ENCODE results near the gene SUSD1.
"Not testable (repeated sequence)": the region's sequence is repeated elsewhere in the genome, so short reads cannot be mapped to it uniquely, and the experiment has no call there.

Gene SUSD1

DNA sequence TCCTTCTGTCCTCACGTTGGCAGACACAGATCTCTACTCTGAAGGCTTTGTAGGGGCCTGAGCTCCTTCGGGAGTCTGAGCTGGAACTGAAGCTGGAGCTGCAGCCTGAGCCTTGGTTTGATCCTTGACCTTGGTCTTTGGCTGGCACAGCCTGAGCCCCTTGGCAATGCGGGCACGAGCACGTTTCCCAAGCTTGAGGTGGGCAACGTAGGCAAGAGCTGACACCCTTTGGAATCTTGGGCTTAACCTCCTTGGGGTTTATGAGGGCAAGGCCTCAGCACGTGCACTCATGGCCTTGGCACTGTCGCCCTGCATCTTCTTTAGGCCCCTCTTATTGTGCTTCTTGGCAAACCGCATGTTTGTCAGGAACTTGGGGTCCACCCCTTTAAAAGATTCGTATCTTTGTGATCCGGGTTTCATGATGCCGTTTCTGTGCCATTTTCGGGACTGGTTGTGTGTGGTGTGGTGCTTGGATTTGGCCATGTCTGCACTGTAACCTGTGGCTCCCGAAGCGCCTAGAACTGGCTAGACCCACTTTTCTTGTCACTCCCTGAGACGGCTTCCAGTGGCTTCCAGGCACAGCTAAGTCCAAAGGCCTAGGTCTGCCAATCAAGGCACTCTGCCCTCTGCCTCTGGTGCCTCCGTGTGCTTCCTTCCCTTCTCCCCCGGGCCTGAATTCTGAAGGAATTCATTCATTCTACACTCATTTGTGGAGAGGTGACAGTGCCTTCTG, 1.4 kb downstream of the SUSD1 start:
- no peak for DNase-seq

DNA sequence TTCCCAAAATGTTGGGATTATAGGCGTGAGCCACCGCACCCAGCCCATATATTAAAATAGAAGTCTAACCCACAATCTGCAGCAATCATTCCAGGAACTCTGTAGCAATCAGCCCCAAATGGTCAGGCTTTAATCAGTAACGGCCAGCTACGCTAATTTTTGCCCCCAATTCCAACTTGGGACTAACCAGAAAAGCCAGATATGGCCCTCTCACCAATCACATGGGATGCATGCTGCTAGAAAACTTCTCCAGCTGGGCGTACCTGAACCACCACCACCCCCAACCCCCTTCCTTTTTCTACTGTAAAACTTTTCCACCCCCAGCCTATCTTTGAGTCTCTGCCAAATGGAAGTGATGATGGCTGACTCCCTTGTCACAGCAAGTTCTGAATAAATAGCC, 4.1 kb downstream of the SUSD1 start:
- DNase-seq, result no peak

DNA sequence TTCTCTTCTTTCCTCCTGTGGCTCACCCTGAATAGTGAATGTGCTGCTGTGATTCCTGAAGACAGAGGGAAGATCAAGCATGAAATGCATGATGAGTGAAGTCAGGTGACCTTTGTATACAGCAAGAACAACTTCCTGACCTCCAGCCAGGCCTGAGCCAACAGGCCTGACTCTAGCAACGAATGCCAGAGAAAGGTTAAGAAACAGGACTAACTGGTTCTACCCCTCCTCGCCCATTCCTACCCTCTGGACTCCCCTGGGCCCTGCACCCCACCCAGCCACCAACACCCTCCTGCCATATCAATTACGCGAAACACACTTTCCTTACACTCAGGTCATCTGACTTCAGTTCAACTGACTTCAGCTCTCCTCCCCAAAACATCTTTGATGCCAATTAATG, 4.9 kb downstream of the SUSD1 start:
- no peak for DNase-seq

DNA sequence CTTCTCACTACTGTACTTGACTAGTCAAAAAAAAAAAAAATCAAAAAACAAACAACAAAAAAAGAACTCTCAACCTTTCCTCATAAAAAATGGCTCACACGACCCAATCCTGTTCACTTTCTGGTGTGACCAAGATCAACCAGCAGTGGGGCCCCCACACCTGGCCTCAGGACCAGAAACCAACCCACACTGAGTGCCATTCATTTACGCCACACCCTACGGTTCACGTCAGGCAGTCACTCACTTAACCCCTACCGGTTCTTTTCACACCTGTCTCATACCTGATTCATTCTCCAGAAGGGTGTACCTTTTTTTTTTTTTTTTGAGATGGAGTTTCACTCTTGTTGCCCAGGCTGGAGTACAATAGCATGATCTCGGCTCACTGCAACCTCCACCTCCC, 5.7 kb downstream of the SUSD1 start:
- no peak for DNase-seq

DNA sequence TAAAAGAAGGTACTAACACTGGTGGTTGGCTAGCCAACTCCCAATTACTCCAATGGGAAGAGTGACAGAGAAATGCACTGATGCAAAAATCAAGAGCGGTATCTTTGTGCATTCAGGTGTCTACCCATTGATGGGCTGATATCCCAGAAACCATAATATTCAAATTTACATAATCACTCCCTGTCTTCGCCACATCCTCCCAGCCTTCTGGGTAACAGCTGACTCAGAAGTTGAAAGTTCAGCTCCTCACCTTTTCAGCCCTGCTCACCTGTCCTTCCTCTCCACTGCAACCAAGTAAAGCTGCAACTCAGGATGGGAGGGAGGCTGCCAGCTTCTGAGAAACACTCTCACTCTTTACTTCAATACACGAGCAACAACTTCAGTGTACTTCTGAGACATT, 6.9 kb downstream of the SUSD1 start:
- DNase-seq, result no peak

DNA sequence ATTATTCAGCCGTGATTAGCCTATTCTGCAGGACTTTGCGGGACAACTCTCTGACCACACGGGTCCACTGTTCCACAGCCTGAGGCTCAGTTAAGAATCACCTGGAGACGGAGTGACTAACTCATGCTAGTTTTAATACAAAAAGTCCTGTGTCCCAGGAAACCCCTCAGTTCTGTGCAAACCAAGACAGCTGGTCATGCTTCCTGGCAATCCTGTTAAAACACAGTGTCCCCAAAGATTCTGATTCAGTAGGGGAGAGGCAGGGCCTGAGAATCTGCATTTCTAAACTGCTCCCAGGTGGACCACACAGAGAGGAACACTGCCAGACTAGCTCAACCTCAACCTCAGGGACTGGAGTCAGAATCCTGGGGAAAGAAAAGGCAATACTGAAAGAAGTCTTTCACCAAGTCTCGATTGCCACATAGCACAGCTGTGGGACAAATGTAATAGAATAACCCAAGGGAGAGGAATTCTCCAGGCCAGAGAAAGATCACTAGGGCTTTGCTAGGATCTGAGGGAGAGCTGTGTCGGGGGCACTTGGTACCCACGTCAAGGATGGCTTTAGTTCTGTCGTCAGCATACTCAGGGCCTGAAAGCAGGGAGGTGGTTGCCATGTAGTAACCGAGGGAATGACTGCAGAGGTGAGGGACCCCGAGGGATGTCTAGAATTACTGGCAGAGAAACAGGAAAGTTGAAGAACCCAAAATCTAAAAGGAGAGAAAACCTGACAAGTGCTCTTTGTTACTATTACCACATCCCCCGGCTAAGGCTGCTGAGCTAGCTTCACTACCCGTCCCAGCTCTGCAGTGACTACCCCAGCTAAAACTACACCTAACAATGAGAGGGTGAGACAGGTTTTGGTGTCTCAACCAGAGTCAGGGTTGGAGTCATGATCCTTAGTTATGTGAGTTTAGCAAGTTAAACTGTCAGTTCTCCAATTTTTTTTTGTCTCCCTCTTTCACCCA, 8.6 kb downstream of the SUSD1 start:
- no peak for DNase-seq

DNA sequence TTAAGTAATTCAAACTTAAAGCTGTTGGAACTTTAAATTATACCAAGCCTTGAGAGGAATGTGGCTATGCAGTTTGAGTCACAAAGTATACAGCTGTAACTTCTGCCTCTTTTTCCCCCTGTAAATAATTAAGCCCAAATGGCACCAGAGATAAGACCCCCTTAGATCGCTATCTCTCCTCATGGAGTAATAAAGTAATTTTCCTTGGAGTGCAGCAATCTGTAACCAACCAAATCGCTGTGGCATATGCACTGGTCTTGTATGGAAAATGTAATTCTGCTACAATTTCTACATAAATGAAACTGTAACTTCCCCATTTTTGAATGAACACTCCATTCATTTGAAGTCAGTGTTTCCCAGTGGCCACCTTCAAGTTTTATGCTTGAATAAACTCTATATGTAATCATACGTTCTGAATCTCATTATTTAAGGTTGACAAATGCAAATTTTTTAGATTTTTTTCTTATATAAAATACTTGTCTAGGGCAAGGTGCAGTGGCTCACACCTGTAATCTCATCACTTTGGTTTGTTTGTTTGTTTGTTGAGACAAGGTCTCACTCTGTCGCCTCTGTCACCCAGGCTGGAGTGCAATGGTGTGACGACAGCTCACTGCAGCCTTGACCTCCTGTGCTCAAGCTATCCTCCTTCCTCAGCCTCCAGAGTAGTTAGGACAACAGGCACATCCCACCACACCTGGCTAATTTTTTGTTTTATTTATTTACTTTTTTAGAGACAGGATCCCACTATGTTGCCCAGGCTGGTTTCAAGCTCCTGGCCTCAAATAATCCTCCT, 12.3 kb downstream of the SUSD1 start:
- DNase-seq, result no peak

DNA sequence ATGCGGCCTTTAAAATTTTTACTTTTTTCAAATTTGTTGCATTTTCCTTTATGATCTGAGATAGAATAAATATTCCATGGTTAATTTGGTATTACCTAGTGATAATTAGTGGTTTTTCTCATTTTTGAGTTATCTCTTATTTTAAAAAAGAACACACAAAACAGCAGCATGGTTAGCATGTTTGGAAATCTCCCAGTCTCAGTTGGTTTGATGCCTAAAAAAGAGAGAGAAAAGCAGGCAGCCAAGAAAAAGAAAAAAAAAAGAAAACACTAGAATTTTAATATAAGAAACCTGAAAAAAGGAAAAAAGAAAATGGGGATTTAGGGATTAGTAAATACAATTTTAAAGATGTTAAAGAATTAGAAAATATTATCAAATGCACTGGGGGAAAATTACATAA, 15.3 kb downstream of the SUSD1 start:
- no peak for DNase-seq

DNA sequence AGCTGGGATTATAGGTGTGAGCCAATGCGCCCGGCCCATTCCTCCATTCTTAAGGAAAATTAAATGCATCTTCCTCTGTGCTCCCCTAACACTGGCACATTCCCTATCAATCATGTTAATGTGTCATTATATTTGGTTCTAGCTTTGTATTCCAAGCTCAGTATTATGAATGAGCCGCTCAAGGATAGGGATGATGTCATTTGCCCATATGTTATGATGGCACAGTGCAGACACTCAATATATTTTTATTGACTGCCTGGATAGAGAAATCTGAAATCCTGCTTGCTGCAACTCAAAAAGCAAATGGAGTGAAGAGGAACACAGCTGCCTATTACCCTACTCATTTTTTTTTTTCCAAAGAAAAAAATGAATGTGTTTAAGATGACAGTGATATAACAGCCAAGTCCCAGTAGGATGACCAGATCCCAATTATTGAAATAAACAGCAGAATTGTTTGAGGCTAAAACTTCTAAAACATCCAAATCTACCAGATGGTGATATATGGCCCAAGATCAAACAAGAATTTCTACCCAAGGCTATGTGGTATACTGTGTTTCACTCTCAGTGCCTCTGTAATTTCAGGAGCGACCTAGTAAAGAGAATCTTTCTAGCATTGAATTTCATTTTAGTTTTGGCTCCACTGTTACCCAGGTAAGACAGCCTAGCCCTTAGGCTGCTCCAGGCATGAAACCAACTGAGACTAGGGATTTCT, 16.3 kb downstream of the SUSD1 start:
- DNase-seq, result no peak

DNA sequence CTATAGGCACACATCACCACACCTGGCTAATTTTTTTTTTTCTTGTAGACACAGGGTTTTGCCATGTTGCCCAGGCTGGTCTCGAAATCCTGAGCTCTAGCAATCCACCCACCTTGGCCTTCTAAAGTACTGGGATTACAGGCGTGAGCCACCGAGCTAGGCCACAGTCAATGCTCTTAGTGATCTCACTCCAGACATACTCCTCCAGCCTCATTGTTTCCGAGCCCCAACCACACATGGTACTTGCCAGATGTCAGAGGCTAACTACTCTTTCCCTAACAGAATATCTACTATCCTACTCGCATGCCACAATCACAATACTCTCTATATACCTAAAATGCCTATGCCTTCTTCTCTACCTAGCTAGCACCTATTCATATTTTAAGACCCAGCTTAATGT, 17.1 kb downstream of the SUSD1 start:
- DNase-seq, result no peak

DNA sequence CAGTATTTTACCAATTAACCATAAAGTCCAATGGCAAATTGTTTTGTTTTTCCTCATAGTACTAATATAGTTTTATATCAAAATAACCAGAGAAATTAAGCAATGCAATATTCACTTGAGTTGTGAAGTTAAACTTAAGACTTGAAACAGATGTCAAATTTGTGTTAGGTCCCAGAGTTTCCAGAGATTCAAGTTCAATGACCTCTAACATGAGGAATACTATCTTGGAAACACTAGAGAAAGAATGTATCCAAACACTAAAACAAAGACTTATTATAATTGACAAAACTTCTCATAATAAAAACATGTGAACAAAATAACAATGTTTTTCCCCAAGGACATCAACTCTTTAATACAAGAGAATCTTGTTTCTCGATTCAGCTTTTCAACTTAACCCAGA, 18.0 kb downstream of the SUSD1 start:
- no peak for DNase-seq

DNA sequence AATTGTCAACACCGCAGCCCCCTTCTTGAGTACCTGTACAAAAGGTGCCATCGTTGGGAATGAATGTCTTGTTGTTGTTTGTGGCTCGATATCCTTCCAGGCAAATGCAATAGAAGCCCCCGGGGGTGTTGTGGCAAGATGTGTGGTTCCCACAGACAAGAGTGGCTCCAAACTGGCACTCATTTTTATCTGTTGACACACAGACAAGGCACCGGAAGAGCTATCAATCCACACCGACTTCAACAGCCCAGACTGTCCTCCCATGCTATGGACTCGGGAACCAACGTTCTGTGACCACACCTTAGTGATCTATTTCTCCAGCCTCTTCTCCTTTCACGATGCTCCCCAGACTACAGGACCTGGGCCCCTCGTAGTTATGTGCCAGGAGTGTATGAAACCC, 25.9 kb downstream of the SUSD1 start:
- DNase-seq, result no peak

DNA sequence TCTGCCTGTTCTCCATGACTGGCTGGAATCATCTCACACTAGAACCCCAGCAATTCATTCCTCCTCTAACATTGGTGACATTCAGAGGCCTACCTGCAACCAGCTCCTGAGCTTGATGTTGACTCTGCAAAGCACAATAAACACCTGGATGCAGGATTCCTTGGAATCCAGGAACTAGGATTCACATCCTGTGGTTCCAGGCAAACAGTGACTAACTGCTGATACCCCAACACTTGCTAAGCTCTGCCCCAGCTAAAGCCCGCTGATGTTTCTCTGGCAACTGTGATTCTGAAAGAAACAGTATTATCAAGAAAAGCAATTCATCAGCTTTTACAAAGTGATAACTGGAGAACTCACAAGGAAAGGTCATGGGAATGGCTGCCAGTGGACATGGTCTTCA, 29.2 kb downstream of the SUSD1 start:
- DNase-seq, result no peak

DNA sequence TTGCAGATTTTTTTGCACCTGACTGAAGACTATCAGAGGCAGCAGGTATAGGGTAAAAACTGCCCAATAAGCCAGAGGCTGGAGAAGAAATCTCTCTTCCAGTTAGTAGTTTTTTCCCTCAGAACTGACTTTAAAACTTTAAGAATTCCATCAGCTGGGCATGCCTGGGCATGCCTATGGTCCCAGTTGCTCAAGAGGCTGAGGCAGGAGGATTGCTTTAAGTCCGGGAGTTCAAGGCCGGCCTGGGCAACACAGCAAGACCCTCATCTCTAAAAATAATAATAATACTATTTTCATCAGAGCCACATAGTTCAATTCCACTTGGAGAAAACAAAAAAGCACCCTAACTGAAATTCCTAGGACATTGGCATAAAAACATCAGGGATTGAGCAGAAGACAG, 30.3 kb downstream of the SUSD1 start:
- DNase-seq, result no peak

DNA sequence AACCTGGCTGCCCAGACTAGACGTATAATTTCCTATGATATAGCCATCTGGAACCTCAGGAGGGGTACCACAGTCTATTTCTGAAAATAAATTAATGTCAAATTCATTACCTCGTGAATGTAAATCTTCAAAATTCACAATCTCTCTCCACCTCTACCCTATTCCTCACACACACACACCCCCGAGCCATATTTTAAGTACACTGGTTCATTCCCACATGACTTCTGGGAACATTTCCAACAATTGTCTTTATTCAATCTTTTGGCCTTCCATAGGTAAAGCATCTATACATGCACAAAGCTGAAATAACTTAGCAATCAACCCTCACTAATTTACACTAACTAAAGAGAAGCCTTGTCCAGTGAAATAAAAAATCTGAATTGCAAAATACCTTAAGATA, 32.7 kb downstream of the SUSD1 start:
- DNase-seq, result no peak

DNA sequence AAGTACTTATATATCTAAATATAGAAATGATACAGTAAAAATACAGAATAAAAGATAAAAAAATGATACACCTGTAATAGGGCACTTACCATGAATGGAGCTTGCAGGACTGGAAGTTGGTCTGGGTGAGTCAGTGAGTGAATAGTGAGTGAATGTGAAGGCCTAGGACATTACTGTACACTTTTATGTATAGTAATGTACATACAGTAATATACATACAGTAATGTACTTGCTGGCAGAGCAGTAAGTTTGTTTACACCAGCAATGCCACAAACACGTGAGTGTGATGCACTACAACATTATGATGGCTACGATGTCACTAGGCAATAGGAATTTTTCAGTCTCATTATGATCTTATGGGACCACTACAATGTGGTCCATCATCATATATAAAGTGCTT, 34.2 kb downstream of the SUSD1 start:
- DNase-seq, result no peak

DNA sequence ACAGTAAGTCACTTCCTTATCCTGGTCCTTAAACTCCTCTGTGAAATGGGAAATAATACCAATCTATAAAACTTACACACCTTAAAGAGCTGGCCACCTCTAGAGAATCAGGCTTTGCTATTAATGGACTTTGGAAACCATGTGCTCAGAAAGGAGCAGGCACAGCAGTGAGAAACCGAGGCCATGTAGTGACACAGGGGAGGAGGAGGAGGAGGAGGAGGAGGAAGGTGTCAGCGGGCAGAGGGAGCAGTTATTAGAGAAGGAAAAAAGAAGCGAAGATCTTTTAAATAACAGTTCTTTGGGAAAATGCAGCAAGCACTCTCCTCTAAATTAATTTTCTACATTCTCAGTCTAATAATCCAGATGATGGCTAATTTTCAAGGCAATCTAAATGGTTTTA, 38.0 kb downstream of the SUSD1 start:
- DNase-seq, result no peak

DNA sequence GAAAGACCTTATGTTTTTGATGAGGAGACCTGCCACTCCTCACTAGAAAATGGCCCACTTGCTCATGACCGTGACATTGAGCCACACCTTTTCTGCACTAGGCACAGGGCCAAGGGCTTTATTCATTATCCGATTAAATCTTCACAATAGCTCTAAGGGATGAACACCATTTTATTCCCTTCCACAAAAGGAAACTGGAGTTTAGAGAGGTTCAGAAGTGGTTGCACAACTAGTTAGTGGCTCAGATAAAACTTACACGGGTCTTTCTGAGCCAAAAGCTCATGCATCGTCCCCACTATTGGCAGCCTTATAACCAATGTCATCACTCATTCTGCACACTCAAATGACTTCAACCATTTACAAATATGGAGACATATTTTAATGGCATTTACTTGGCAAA, 39.4 kb downstream of the SUSD1 start:
- DNase-seq, result no peak

DNA sequence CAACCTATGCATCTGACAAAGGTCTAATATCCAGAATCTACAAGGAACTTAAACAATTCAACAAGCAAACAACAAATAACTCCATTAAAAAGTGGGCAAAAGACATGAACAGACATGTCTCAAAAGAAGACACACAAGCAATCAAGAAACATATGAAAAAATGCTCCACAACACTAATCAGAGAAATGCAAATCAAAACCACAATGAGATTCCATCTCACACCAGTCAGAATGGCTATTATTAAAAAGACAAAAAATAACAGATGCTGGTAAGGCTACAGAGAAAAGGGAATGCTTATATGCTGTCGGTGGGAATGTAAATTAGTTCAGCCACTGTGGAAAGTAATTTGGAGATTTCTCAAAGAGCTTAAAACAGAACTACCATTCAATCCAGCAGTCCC, 41.3 kb downstream of the SUSD1 start:
- not testable (repeated sequence) for DNase-seq

DNA sequence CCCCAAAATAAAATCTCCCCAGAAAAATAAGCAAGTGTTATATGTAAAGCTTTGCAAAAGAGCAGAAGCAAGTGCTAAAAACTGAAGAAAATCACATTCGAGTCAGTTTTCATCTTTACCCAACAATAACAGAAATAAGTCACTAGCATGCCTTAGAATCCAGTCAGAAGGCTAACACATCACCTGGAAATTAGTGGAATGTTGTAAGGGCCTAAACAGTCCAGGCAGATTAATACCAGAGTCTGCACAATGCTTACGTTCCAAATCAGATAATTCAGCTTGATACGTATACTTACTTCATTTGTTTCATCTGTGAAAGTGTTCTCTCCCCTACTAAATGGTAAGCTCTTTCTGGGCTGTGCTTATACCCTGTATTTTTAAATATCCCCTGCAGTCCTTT, 42.7 kb downstream of the SUSD1 start:
- no peak for DNase-seq

DNA sequence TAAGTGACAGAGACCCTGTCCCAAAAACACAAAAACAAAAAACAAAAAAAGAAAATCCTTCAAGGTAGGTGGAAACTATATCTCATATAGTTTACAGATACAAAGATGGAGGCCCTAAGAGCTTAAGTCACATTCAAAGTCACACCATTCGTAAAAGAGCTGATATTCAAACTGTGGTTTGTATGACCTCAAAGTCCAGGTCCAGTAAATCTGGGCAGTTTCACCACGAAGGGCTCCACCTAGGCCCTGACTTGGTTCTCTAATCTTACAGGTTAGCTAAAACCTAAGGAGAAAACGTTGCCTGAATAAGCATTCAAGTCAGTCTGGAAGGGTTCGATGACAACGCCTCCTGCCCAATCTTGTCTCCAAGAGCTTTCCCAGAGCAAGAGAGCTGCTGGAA, 44.1 kb downstream of the SUSD1 start:
- no peak for DNase-seq

DNA sequence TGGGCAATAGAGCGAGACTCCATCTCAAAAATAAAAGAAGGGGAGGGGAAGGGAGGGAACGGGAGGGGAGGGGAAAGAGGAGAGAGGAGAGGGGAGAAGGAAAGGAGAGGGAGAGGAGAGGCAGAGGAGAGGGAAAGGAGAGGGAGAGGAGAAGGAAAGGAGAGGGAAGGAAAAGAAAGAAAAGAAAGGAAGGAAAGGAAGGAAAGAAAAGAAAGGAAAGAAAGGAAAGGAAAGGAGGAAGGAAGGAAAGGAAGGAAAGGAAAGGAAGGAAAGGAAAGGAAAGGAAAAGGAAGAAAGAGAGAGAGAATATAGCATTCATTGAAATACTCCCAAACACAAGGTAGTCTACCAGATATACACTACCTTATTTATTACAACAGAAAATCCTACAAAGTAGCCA, 44.8 kb downstream of the SUSD1 start:
- no peak for DNase-seq

DNA sequence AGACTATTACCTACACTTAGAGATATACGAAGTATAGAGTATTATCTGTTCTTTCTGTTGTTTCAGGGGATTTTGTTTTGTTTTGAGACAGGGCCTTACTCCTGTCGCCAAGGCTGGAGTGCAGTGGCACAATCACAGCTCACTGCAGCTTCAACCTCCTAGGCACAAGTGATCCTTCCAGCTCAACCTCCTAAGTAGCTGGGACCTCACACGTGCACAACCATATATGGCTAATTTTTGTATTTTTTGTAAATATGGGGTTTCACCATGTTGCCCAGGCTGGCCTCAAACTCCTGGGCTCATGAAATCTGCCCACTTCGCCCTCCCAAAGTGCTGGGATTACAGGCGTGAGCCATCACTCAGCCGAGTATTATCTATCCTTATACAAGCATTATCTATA, 45.9 kb downstream of the SUSD1 start:
- no peak for DNase-seq
